HEK293 (cell line): ENCODE results near the gene RFNG.

ENCODE experiments used
- CTCF ChIA-PET: fragments of 350-600 bp; formaldehyde crosslinking; extraction: SDS; loops from one replicate; lab custom pipeline; 2021; ENCODE audit warnings: antibody characterized with exemption; lab: Yijun Ruan, JAX
- POLR2A ChIA-PET: fragments of 300-600 bp; formaldehyde crosslinking; extraction: SDS; loops from one replicate; lab custom pipeline; 2020; ENCODE audit warnings: antibody characterized with exemption, inconsistent platforms; lab: Yijun Ruan, JAX
- H3K27ac ChIP-seq: fragments of 200-500 bp; sonication (Bioruptor generic); 2 replicates; pipeline ENCODE4 v1.5.1; 2014; ENCODE audit warnings: low read depth, low read length, control low read depth, inconsistent platforms; ENCODE audit errors: extremely low read depth
- H3K36me3 ChIP-seq, 2 experiments: fragments of 200-500 bp in 1 of 2; sonication (Bioruptor generic) in 1 of 2; 1 replicate in 1 of 2; 2 replicates in 1 of 2; pipeline ENCODE4 v1.5.1; 2014 to 2017; ENCODE audit warnings: inconsistent platforms in 2 of 2, low read length in 2 of 2; ENCODE audit not compliant: control insufficient read depth in 2 of 2, insufficient read depth in 1 of 2
- H3K4me1 ChIP-seq: fragments of 200-500 bp; sonication (Bioruptor generic); 2 replicates; pipeline ENCODE4 v1.5.1; 2014; ENCODE audit warnings: mild to moderate bottlenecking, low read length, inconsistent platforms; ENCODE audit not compliant: control insufficient read depth, insufficient read depth
- H3K4me3 ChIP-seq: 2 replicates; pipeline ENCODE4 v1.5.1; 2011; ENCODE audit warnings: low read depth, mild to moderate bottlenecking, control low read depth, low read length, moderate library complexity
- H3K9me3 ChIP-seq: fragments of 200-500 bp; sonication (Bioruptor generic); 2 replicates; pipeline ENCODE4 v1.5.1; 2014; ENCODE audit warnings: low read depth, low read length, inconsistent platforms; ENCODE audit not compliant: control insufficient read depth, insufficient read depth
- BCL11B ChIP-seq: fragments of 450-650 bp; formaldehyde crosslinking; IDR thresholded peaks from 2 replicates; pipeline ENCODE4 v1.5.1; 2016; ENCODE audit warnings: low read depth, missing biosample characterization, missing genetic modification characterization
- EGR2 ChIP-seq: fragments of 450-650 bp; formaldehyde crosslinking; IDR thresholded peaks from 2 replicates; pipeline ENCODE4 v1.5.1; 2016; ENCODE audit warnings: low read depth, missing biosample characterization, missing genetic modification characterization
- HIC1 ChIP-seq: fragments of 450-650 bp; formaldehyde crosslinking; IDR thresholded peaks from 2 replicates; pipeline ENCODE4 v1.5.1; 2016; ENCODE audit warnings: missing biosample characterization, missing genetic modification characterization
- HOXA7 ChIP-seq: sonication (generic); formaldehyde crosslinking; IDR thresholded peaks from 2 replicates; pipeline ENCODE4 v1.8.1; 2022; ENCODE audit warnings: missing genetic modification reagents, borderline replicate concordance
- KLF8 ChIP-seq: fragments of 450-650 bp; formaldehyde crosslinking; IDR thresholded peaks from 2 replicates; pipeline ENCODE4 v1.5.1; 2016; ENCODE audit warnings: missing biosample characterization, missing genetic modification characterization
- MZF1 ChIP-seq: fragments of 450-650 bp; formaldehyde crosslinking; IDR thresholded peaks from 2 replicates; pipeline ENCODE4 v1.5.1; 2017; ENCODE audit warnings: missing biosample characterization, missing genetic modification characterization, borderline replicate concordance
- RBAK ChIP-seq: fragments of 450-650 bp; formaldehyde crosslinking; IDR thresholded peaks from 2 replicates; pipeline ENCODE4 v1.5.1; 2016; ENCODE audit warnings: missing biosample characterization, missing genetic modification characterization
- REPIN1 ChIP-seq: fragments of 450-650 bp; formaldehyde crosslinking; IDR thresholded peaks from 2 replicates; pipeline ENCODE4 v1.5.1; 2017; ENCODE audit warnings: missing biosample characterization, missing genetic modification characterization, low read depth
- ZFP37 ChIP-seq: fragments of 450-650 bp; formaldehyde crosslinking; IDR thresholded peaks from 2 replicates; pipeline ENCODE4 v1.5.1; 2016; ENCODE audit warnings: missing biosample characterization, missing genetic modification characterization
- ZFP69B ChIP-seq: fragments of 450-650 bp; formaldehyde crosslinking; IDR thresholded peaks from 2 replicates; pipeline ENCODE4 v1.5.1; 2016; ENCODE audit warnings: missing biosample characterization, missing genetic modification characterization
- ZNF132 ChIP-seq: fragments of 450-650 bp; formaldehyde crosslinking; IDR thresholded peaks from 2 replicates; pipeline ENCODE4 v1.5.1; 2017; ENCODE audit warnings: missing biosample characterization, missing genetic modification characterization, borderline replicate concordance
- ZNF138 ChIP-seq: fragments of 450-650 bp; formaldehyde crosslinking; IDR thresholded peaks from 2 replicates; pipeline ENCODE4 v1.5.1; 2016; ENCODE audit warnings: missing biosample characterization, missing genetic modification characterization, borderline replicate concordance
- ZNF248 ChIP-seq: fragments of 450-650 bp; formaldehyde crosslinking; IDR thresholded peaks from 2 replicates; pipeline ENCODE4 v1.5.1; 2017; ENCODE audit warnings: missing biosample characterization, missing genetic modification characterization
- ZNF610 ChIP-seq: fragments of 450-650 bp; formaldehyde crosslinking; IDR thresholded peaks from 2 replicates; pipeline ENCODE4 v1.5.1; 2016; ENCODE audit warnings: missing biosample characterization, missing genetic modification characterization, borderline replicate concordance
- ZNF664 ChIP-seq: fragments of 450-650 bp; formaldehyde crosslinking; IDR thresholded peaks from 2 replicates; pipeline ENCODE4 v1.5.1; 2016; ENCODE audit warnings: missing biosample characterization, missing genetic modification characterization
- ZNF777 ChIP-seq: fragments of 450-650 bp; formaldehyde crosslinking; IDR thresholded peaks from 2 replicates; pipeline ENCODE4 v1.5.1; 2017; ENCODE audit warnings: missing biosample characterization, missing genetic modification characterization, borderline replicate concordance
- ZSCAN23 ChIP-seq: fragments of 450-650 bp; formaldehyde crosslinking; IDR thresholded peaks from 2 replicates; pipeline ENCODE4 v1.5.1; 2016; ENCODE audit warnings: missing biosample characterization, missing genetic modification characterization

The RFNG gene

GRCh38 chr17:82083009-82083408, 31.4 kb upstream of the RFNG start:
- CTCF ChIA-PET: interaction anchor here (0.8 kb wide), 1 partner anchor 158 kb away, joined by 4 read pairs; no protein-coding TSS in a partner anchor
- Histone ChIP-seq H3K36me3 (peaks cover 24 to 98% of the 10 kb centered on the region in 2 experiments), H3K4me3 (no peak overlapping the region), H3K4me1 (no peaks in the 10 kb centered on the region), H3K27ac (peak overlapping the region; percentile 12; the same call in 1 of the 2 replicates), H3K9me3 (no peaks in the 10 kb centered on the region)
- 0 out of 2 replicates have a peak, but pooled peaks have one; percentile 14 for TF ChIP-seq KLF8
- no peak for TF ChIP-seq ZNF138 (tag by site-specific recombination)
- peak; percentile 9; the same call in 1 of the 2 replicates for TF ChIP-seq HIC1
- no peak for TF ChIP-seq RBAK (tag by site-specific recombination)
- POLR2A ChIA-PET: no interaction called here

- CTCF ChIA-PET: interaction anchor here (0.8 kb wide), 1 partner anchor 158 kb away, joined by 4 read pairs; no protein-coding TSS in a partner anchor
- Histone ChIP-seq H3K4me3 (no peak overlapping the region), H3K27ac (no peak overlapping the region), H3K4me1 (no peaks in the 10 kb centered on the region), H3K36me3 (peaks cover 23 to 97% of the 10 kb centered on the region in 2 experiments), H3K9me3 (no peaks in the 10 kb centered on the region)
- TF ChIP-seq ZFP37 (tag by site-specific recombination): no peak
- no peak for TF ChIP-seq ZNF610 (tag by site-specific recombination)
- TF ChIP-seq HOXA7 (CRISPR knock-in tag): no peak
- no peak for TF ChIP-seq REPIN1 (tag by site-specific recombination)
- no peak for TF ChIP-seq ZFP69B (tag by site-specific recombination)
- TF ChIP-seq ZNF132 (tag by site-specific recombination): no peak
- no peak for TF ChIP-seq RBAK (tag by site-specific recombination)
- no peak for TF ChIP-seq EGR2 (tag by site-specific recombination)
- no peak for TF ChIP-seq MZF1 (tag by site-specific recombination)
- no peak for TF ChIP-seq ZNF777
- TF ChIP-seq BCL11B (tag by site-specific recombination): no peak
- no peak for TF ChIP-seq ZNF664
- POLR2A ChIA-PET: interaction anchor here (0.8 to 1.9 kb wide), 2 partner anchors 9 to 24 kb away, joined by 3 to 5 read pairs; no protein-coding TSS in a partner anchor
Measured at GRCh38 chr17:82082456-82082855, 30.8 kb upstream of the RFNG start.

GRCh38 chr17:82081966-82082365, 30.4 kb upstream of the RFNG start:
- Histone ChIP-seq H3K4me1 (no peaks in the 10 kb centered on the region), H3K4me3 (no peak overlapping the region), H3K36me3 (peaks cover 21 to 95% of the 10 kb centered on the region in 2 experiments), H3K9me3 (no peaks in the 10 kb centered on the region), H3K27ac (no peak overlapping the region)
- CTCF ChIA-PET: interaction anchor here (0.7 to 0.8 kb wide), 2 partner anchors 13 to 157 kb away, joined by 3 to 4 read pairs; no protein-coding TSS in a partner anchor
- TF ChIP-seq ZNF248 (tag by site-specific recombination) (no peak), ZSCAN23 (tag by site-specific recombination) (no peak)
- TF ChIP-seq, all 188 proteins: peak for 0
- POLR2A ChIA-PET: interaction anchor here (0.7 to 1.9 kb wide), 4 partner anchors 9 to 24 kb away, joined by 3 to 5 read pairs (median 3); no protein-coding TSS in a partner anchor
